Measurements from ENCODE around the gene DISC1. TPM values are rescaled to one million over a fixed set of nuclear protein-coding genes. Genes with fewer than 3 reads are reported as not detected.

Gene DISC1
- total and polyA plus RNA-seq, 7 experiments from 2014 or later = 7.8 to 33.8 (median 17.1) TPM

GRCh38 chr1:231976231-231976630 lies 349.6 kb downstream of the DISC1 start:
- Mint-ChIP-seq H3K9me3 (peaks cover 2 to 29% (median 9%) of the 10 kb centered on the region in 11 donors), H3K4me1 (peaks cover 0 to 23% (median 5%) of the 10 kb centered on the region in 7 donors), H3K27ac (no peak overlapping the region), H3K27me3 (no peaks in the 10 kb centered on the region), H3K36me3 (peaks cover 6 to 44% (median 39%) of the 10 kb centered on the region in 5 donors), H3K4me3 (no peak overlapping the region)
- intact Hi-C loops (cut with micrococcal nuclease) = no loop called here
- Histone ChIP-seq H3K36me3 (ENCODE audit: control insufficient read depth in 2 of 3, insufficient read depth in 3 of 3, low read length in 3 of 3) (no peaks in the 10 kb centered on the region), H3K27me3 (ENCODE audit: control insufficient read depth in 2 of 2, insufficient read depth in 2 of 2, low read length in 2 of 2) (no peaks in the 10 kb centered on the region), H3K4me1 (ENCODE audit: control insufficient read depth in 2 of 2, insufficient read depth in 2 of 2, low read length in 2 of 2) (peaks cover 0 to 12% of the 10 kb centered on the region in 2 donors), H3K27ac (ENCODE audit: low read depth, low read length) (no peak overlapping the region), H3K4me3 (ENCODE audit: low read length) (no peak overlapping the region), H3K9me3 (ENCODE audit: control insufficient read depth in 2 of 3, low read length in 3 of 3) (no peaks in the 10 kb centered on the region)
- DNase-seq (no peak), ATAC-seq (no peak)
- CTCF ChIA-PET = no interaction called here
- POLR2A ChIA-PET = no interaction called here

- Histone ChIP-seq H3K36me3 (ENCODE audit: control insufficient read depth in 2 of 3, insufficient read depth in 3 of 3, low read length in 3 of 3) (no peaks in the 10 kb centered on the region), H3K27me3 (ENCODE audit: control insufficient read depth in 2 of 2, insufficient read depth in 2 of 2, low read length in 2 of 2) (no peaks in the 10 kb centered on the region), H3K9me3 (ENCODE audit: control insufficient read depth in 2 of 3, low read length in 3 of 3) (no peaks in the 10 kb centered on the region), H3K4me3 (ENCODE audit: low read length) (no peak overlapping the region), H3K4me1 (ENCODE audit: control insufficient read depth in 2 of 2, insufficient read depth in 2 of 2, low read length in 2 of 2) (no peaks in the 10 kb centered on the region), H3K27ac (ENCODE audit: low read depth, low read length) (no peak overlapping the region)
- H3K27ac Mint-ChIP-seq = peak overlapping the region in 4 of 9 donors; percentile 6 to 81 (median 48)
- CTCF ChIA-PET = no interaction called here
- ATAC-seq = no peak
- no peaks in the 10 kb centered on the region for H3K27me3 Mint-ChIP-seq
- intact Hi-C loops (cut with micrococcal nuclease) = loop anchor here (2.0 to 10.0 kb wide), 2 partner anchors 115 to 117 kb away; no protein-coding TSS in a partner anchor
- peaks cover 8 to 21% (median 18%) of the 10 kb centered on the region in 5 donors for H3K36me3 Mint-ChIP-seq
- POLR2A ChIA-PET = no interaction called here
- peak overlapping the region in 1 of 10 donors; percentile 4 for H3K4me3 Mint-ChIP-seq
- no peak for DNase-seq
- H3K9me3 Mint-ChIP-seq = peaks cover 2 to 15% (median 5%) of the 10 kb centered on the region in 11 donors
- peaks cover 0 to 26% (median 19%) of the 10 kb centered on the region in 7 donors for H3K4me1 Mint-ChIP-seq
Observed at GRCh38 chr1:231981675-231982074, 355.1 kb downstream of the DISC1 start.

GRCh38 chr1:231982871-231983587 lies 356.4 kb downstream of the DISC1 start:
- ChIA-PET POLR2A (interaction anchor here (0.8 kb wide), 1 partner anchor 64 kb away, joined by 3 read pairs; no protein-coding TSS in a partner anchor), CTCF (interaction anchor here (1.3 kb wide), 1 partner anchor 117 kb away, joined by 4 read pairs; no protein-coding TSS in a partner anchor)
- no peaks in the 10 kb centered on the region for H3K9me3 ChIP-seq (ENCODE audit: control insufficient read depth in 2 of 3, low read length in 3 of 3)
- H3K27ac Mint-ChIP-seq = peak overlapping the region in 7 of 9 donors; percentile 9 to 88 (median 65)
- H3K4me1 ChIP-seq (ENCODE audit: control insufficient read depth in 2 of 2, insufficient read depth in 2 of 2, low read length in 2 of 2) = no peaks in the 10 kb centered on the region
- H3K27me3 Mint-ChIP-seq = no peaks in the 10 kb centered on the region
- DNase-seq (no peak), ATAC-seq (no peak)
- no peak overlapping the region for H3K4me3 ChIP-seq (ENCODE audit: low read length)
- H3K36me3 Mint-ChIP-seq = peaks cover 0 to 10% (median 6%) of the 10 kb centered on the region in 5 donors
- H3K9me3 Mint-ChIP-seq = peaks cover 0 to 1% (median 0%) of the 10 kb centered on the region in 11 donors
- peak overlapping the region in 4 of 10 donors; percentile 15 to 54 (median 42) for H3K4me3 Mint-ChIP-seq
- no peak overlapping the region for H3K27ac ChIP-seq (ENCODE audit: low read depth, low read length)
- H3K4me1 Mint-ChIP-seq = peaks cover 0 to 26% (median 19%) of the 10 kb centered on the region in 7 donors
- H3K36me3 ChIP-seq (ENCODE audit: control insufficient read depth in 2 of 3, insufficient read depth in 3 of 3, low read length in 3 of 3) = no peaks in the 10 kb centered on the region
- intact Hi-C loops (cut with micrococcal nuclease) = loop anchor here (2.0 to 10.0 kb wide), 2 partner anchors 116 to 118 kb away; no protein-coding TSS in a partner anchor
- H3K27me3 ChIP-seq (ENCODE audit: control insufficient read depth in 2 of 2, insufficient read depth in 2 of 2, low read length in 2 of 2) = no peaks in the 10 kb centered on the region

- H3K36me3 Mint-ChIP-seq = peaks cover 0 to 9% (median 5%) of the 10 kb centered on the region in 5 donors
- Histone ChIP-seq H3K27me3 (ENCODE audit: control insufficient read depth in 2 of 2, insufficient read depth in 2 of 2, low read length in 2 of 2) (no peaks in the 10 kb centered on the region), H3K4me1 (ENCODE audit: control insufficient read depth in 2 of 2, insufficient read depth in 2 of 2, low read length in 2 of 2) (no peaks in the 10 kb centered on the region), H3K9me3 (ENCODE audit: control insufficient read depth in 2 of 3, low read length in 3 of 3) (no peaks in the 10 kb centered on the region), H3K36me3 (ENCODE audit: control insufficient read depth in 2 of 3, insufficient read depth in 3 of 3, low read length in 3 of 3) (no peaks in the 10 kb centered on the region), H3K4me3 (ENCODE audit: low read length) (no peak overlapping the region), H3K27ac (ENCODE audit: low read depth, low read length) (no peak overlapping the region)
- DNase-seq (no peak), ATAC-seq (no peak)
- peaks cover 0 to 26% (median 19%) of the 10 kb centered on the region in 7 donors for H3K4me1 Mint-ChIP-seq
- ChIA-PET CTCF (interaction anchor here (1.3 kb wide), 1 partner anchor 117 kb away, joined by 4 read pairs; no protein-coding TSS in a partner anchor), POLR2A (interaction anchor here (0.8 kb wide), 1 partner anchor 65 kb away, joined by 3 read pairs; no protein-coding TSS in a partner anchor)
- H3K4me3 Mint-ChIP-seq = no peak overlapping the region
- intact Hi-C loops (cut with micrococcal nuclease) = loop anchor here (2.0 to 10.0 kb wide), 2 partner anchors 117 to 119 kb away; no protein-coding TSS in a partner anchor
- H3K27ac Mint-ChIP-seq = peak overlapping the region in 2 of 9 donors; percentile 17 to 37
- no peaks in the 10 kb centered on the region for H3K27me3 Mint-ChIP-seq
- no peaks in the 10 kb centered on the region for H3K9me3 Mint-ChIP-seq
Observed at GRCh38 chr1:231983588-231984193, 357.1 kb downstream of the DISC1 start.

- CTCF ChIA-PET = no interaction called here
- Mint-ChIP-seq H3K27me3 (no peaks in the 10 kb centered on the region), H3K9me3 (peaks cover 0 to 3% (median 0%) of the 10 kb centered on the region in 11 donors), H3K27ac (no peak overlapping the region), H3K4me1 (peaks cover 0 to 26% (median 19%) of the 10 kb centered on the region in 7 donors), H3K4me3 (no peak overlapping the region), H3K36me3 (peaks cover 3 to 20% (median 11%) of the 10 kb centered on the region in 5 donors)
- DNase-seq (no peak), ATAC-seq (no peak)
- H3K9me3 ChIP-seq (ENCODE audit: control insufficient read depth in 2 of 3, low read length in 3 of 3) = no peaks in the 10 kb centered on the region
- intact Hi-C loops (cut with micrococcal nuclease) = loop anchor here in 1 of 2 donors (10.0 kb wide), 1 partner anchor 121 kb away; no protein-coding TSS in a partner anchor
- no peaks in the 10 kb centered on the region for H3K4me1 ChIP-seq (ENCODE audit: control insufficient read depth in 2 of 2, insufficient read depth in 2 of 2, low read length in 2 of 2)
- no peaks in the 10 kb centered on the region for H3K36me3 ChIP-seq (ENCODE audit: control insufficient read depth in 2 of 3, insufficient read depth in 3 of 3, low read length in 3 of 3)
- H3K27ac ChIP-seq (ENCODE audit: low read depth, low read length) = no peak overlapping the region
- no peaks in the 10 kb centered on the region for H3K27me3 ChIP-seq (ENCODE audit: control insufficient read depth in 2 of 2, insufficient read depth in 2 of 2, low read length in 2 of 2)
- no peak overlapping the region for H3K4me3 ChIP-seq (ENCODE audit: low read length)
- POLR2A ChIA-PET = no interaction called here
Observed at GRCh38 chr1:231985296-231986023, 358.9 kb downstream of the DISC1 start.

DNA sequence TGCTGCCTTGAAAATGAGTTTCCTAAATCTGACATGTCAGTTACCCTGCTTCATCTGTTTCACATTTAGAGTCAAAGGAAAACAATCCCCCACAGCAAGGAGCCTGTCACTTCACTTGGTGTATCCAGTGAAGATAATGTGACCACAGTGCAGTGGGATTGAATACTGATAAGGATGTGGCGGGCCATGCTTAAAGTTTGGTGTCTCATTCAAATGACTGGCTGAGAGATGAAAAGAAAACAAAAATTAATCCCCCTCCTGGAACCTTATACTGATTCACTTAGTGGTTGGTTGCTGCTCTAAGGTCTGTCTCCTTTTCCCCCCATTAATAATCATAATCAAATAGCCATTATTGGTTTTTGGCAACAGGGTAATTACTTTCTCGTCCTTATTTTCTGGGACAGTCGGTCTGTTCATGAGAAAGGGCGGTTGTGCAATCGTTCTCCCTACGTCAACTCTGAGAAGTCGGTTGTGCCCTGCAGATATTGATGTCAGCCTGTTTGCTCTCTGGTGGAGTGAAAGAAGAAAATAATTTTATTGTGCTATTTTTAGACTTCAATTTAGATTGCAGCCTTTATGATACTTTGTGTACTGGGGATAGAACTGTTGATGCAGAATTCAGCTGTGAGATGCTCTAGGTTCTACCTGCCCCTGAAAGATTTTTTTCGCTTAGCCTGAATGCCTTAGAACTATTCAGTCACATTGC lies 360.2 kb downstream of the DISC1 start:
- H3K27ac Mint-ChIP-seq = no peak overlapping the region
- no peaks in the 10 kb centered on the region for H3K36me3 ChIP-seq (ENCODE audit: control insufficient read depth in 2 of 3, insufficient read depth in 3 of 3, low read length in 3 of 3)
- no peak overlapping the region for H3K27ac ChIP-seq (ENCODE audit: low read depth, low read length)
- no peaks in the 10 kb centered on the region for H3K9me3 ChIP-seq (ENCODE audit: control insufficient read depth in 2 of 3, low read length in 3 of 3)
- H3K4me3 ChIP-seq (ENCODE audit: low read length) = no peak overlapping the region
- ChIA-PET POLR2A (no interaction called here), CTCF (no interaction called here)
- ATAC-seq (no peak), DNase-seq (no peak)
- H3K4me1 Mint-ChIP-seq = peaks cover 0 to 20% (median 13%) of the 10 kb centered on the region in 7 donors
- no peaks in the 10 kb centered on the region for H3K4me1 ChIP-seq (ENCODE audit: control insufficient read depth in 2 of 2, insufficient read depth in 2 of 2, low read length in 2 of 2)
- peaks cover 0 to 3% (median 0%) of the 10 kb centered on the region in 11 donors for H3K9me3 Mint-ChIP-seq
- H3K27me3 ChIP-seq (ENCODE audit: control insufficient read depth in 2 of 2, insufficient read depth in 2 of 2, low read length in 2 of 2) = no peaks in the 10 kb centered on the region
- intact Hi-C loops (cut with micrococcal nuclease) = loop anchor here in 1 of 2 donors (10.0 kb wide), 1 partner anchor 122 kb away; no protein-coding TSS in a partner anchor
- H3K36me3 Mint-ChIP-seq = peaks cover 3 to 29% (median 15%) of the 10 kb centered on the region in 5 donors
- no peak overlapping the region for H3K4me3 Mint-ChIP-seq
- H3K27me3 Mint-ChIP-seq = no peaks in the 10 kb centered on the region
